ENCODE results near the gene SYVN1. TPM values are rescaled to one million over a fixed set of nuclear protein-coding genes. Genes with fewer than 3 reads are reported as not detected.

Gene SYVN1
- total RNA-seq, 1 experiment from 2014 or later, result 74.9 TPM

DNA sequence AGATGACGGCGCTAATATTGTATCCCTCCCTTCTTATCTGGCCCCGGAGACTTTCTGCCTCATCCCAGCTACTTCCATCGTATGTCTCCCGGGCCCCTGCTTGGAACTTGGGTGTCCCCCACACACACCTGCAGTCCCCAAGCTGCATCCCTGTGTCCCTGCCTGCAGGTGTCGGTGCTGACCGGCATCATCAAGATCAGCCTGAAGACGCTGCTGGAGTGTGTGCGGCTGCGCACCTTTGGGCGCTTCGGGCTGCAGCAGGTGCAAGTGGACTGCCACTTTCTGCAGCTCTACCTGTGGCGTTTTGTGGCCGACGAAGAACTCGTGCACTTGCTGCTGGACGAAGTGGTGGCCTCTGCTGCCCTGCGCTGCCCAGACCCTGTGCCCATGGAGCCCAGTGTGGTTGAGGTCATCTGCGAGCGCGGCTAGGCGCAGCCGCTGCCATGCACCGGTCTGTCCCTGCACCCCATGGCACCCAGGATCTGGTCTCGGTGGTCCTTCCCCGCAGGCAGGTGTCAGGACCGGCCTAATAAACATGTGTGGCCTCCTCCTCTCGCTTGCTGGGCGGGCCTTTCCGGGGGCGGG is 23.1 kb downstream of the SYVN1 start:
- no peaks in the 10 kb centered on the region for H3K27me3 Mint-ChIP-seq (ENCODE audit: insufficient read depth, unreplicated experiment)
- peaks cover 11% of the 10 kb centered on the region for H3K4me1 Mint-ChIP-seq (ENCODE audit: insufficient read depth, unreplicated experiment)
- POLR2A ChIA-PET, result interaction anchor here (0.5 to 5.8 kb wide), 18 partner anchors 9 to 293 kb away, joined by 3 to 63 read pairs (median 4); partner anchors contain the start of genes CAPN1, FAU, MRPL49 and SAC3D1
- no peak for DNase-seq (ENCODE audit: unreplicated experiment)
- TF ChIP-seq, protein P1, sequence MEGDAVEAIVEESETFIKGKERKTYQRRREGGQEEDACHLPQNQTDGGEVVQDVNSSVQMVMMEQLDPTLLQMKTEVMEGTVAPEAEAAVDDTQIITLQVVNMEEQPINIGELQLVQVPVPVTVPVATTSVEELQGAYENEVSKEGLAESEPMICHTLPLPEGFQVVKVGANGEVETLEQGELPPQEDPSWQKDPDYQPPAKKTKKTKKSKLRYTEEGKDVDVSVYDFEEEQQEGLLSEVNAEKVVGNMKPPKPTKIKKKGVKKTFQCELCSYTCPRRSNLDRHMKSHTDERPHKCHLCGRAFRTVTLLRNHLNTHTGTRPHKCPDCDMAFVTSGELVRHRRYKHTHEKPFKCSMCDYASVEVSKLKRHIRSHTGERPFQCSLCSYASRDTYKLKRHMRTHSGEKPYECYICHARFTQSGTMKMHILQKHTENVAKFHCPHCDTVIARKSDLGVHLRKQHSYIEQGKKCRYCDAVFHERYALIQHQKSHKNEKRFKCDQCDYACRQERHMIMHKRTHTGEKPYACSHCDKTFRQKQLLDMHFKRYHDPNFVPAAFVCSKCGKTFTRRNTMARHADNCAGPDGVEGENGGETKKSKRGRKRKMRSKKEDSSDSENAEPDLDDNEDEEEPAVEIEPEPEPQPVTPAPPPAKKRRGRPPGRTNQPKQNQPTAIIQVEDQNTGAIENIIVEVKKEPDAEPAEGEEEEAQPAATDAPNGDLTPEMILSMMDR (IDR thresholded peaks at IDR 0.05; ENCODE audit: unreplicated experiment), result no peak
- H3K36me3 Mint-ChIP-seq (ENCODE audit: insufficient read depth, unreplicated experiment), result peaks cover 26% of the 10 kb centered on the region
- peak overlapping the region; percentile 94 for H3K27ac Mint-ChIP-seq (ENCODE audit: low read depth, unreplicated experiment)
- CTCF ChIA-PET, result interaction anchor here (0.6 to 5.1 kb wide), 20 partner anchors 10 to 860 kb away, joined by 3 to 94 read pairs (median 4); partner anchors contain the start of genes ARL2, FAU, MRPL49 and PLCB3
- no TSS peak for BruUV-seq (replicated peaks)
- intact Hi-C loops (cut with micrococcal nuclease), result loop anchor here (2.0 to 10.0 kb wide), 2 partner anchors 144 to 196 kb away; partner anchors contain the start of gene ATG2A
- peak overlapping the region; percentile 93 for H3K4me3 Mint-ChIP-seq (ENCODE audit: unreplicated experiment)
- H3K9me3 Mint-ChIP-seq (ENCODE audit: unreplicated experiment), result no peaks in the 10 kb centered on the region

DNA sequence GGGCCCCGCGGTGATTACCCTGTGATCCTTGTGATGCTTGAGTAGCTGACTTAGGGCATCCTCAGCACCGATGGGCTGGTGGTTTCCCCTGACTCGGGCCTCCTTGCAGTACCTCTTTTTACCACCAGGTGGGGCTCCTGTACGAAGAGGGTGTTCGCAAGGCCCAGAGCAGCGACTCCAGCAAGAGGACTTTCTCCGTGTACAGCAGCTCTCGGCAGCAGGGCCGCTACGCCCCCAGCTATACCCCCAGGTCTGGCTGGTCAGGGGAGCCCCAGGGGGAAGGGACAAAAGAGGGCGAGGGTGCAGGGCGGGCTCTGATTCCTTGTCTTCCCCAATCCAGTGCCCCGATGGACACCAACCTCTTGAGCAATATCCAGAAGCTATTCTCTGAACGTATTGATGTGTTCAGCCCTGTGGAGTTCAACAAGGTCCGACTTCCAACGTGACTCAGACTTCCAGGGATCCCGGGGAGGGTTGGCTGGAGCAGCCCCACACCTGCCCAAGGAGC is 23.9 kb downstream of the SYVN1 start:
- H3K4me3 Mint-ChIP-seq (ENCODE audit: unreplicated experiment), result no peak overlapping the region
- H3K9me3 Mint-ChIP-seq (ENCODE audit: unreplicated experiment), result no peaks in the 10 kb centered on the region
- H3K4me1 Mint-ChIP-seq (ENCODE audit: insufficient read depth, unreplicated experiment), result peaks cover 11% of the 10 kb centered on the region
- intact Hi-C loops (cut with micrococcal nuclease), result loop anchor here (2.0 to 10.0 kb wide), 2 partner anchors 144 to 196 kb away; partner anchors contain the start of gene ATG2A
- POLR2A ChIA-PET, result interaction anchor here (0.6 to 5.8 kb wide), 14 partner anchors 8 to 262 kb away, joined by 3 to 63 read pairs (median 4); partner anchors contain the start of genes CAPN1, FAU, MRPL49 and POLA2
- TF ChIP-seq, protein P1 (IDR thresholded peaks at IDR 0.05; ENCODE audit: unreplicated experiment), result peak; percentile 91
- peak; percentile 87 for DNase-seq (ENCODE audit: unreplicated experiment)
- BruUV-seq (replicated peaks), result no TSS peak
- H3K27ac Mint-ChIP-seq (ENCODE audit: low read depth, unreplicated experiment), result no peak overlapping the region
- CTCF ChIA-PET, result interaction anchor here (0.5 to 5.1 kb wide), 20 partner anchors 11 to 678 kb away, joined by 3 to 94 read pairs (median 3); partner anchors contain the start of genes ARL2, FAU, MRPL49 and POLA2
- no peaks in the 10 kb centered on the region for H3K27me3 Mint-ChIP-seq (ENCODE audit: insufficient read depth, unreplicated experiment)
- peaks cover 21% of the 10 kb centered on the region for H3K36me3 Mint-ChIP-seq (ENCODE audit: insufficient read depth, unreplicated experiment)

DNA sequence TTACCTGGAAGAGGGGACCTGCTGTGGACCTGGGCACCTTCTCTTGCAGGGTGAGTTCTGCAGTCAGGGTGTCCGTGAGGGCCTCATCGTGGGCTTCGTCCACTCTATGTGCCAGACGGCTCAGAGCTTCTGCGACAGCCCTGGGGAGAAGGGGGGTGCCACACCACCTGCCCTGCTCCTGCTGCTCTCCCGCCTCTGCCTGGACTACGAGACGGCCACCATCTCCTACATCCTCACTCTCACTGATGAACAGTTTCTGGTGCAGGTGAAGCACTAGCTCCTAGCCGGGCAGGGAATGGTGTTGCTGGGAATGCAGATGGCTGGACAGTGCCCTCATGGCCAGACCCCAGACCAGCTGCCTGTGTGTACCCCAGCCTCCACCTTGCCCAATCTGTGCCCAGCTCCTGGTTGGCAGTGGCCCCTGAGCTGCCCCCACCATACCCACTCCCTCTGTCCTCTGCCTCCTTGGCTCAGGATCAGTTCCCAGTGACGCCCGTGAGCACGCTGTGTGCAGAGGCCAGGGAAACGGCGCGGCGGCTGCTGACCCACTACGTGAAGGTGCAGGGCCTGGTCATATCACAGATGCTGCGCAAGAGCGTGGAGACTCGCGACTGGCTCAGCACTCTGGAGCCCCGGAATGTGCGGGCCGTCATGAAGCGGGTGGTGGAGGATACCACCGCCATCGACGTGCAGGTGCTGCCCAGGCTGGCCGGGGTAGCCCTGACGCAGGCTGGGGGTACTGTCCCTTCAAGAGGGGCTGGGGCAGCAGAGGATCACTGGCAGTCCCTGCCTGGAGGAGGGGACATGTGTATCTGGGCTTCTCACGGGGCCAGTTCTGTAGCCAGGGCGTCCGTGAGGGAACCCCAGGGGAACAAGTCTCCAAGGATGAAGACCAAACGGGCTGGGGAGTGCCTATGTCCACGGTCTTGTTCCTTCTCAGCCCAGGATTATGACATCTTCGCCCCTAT is 24.8 kb downstream of the SYVN1 start:
- POLR2A ChIA-PET, result interaction anchor here (0.9 to 5.8 kb wide), 10 partner anchors 7 to 387 kb away, joined by 3 to 63 read pairs (median 4); partner anchors contain the start of genes CAPN1, FAU, MRPL49 and POLA2

More for the DNA sequence above, 24.8 kb downstream of the SYVN1 start:
- Mint-ChIP-seq H3K4me3 (ENCODE audit: unreplicated experiment) (no peak overlapping the region), H3K27me3 (ENCODE audit: insufficient read depth, unreplicated experiment) (no peaks in the 10 kb centered on the region), H3K27ac (ENCODE audit: low read depth, unreplicated experiment) (no peak overlapping the region), H3K36me3 (ENCODE audit: insufficient read depth, unreplicated experiment) (peaks cover 21% of the 10 kb centered on the region), H3K9me3 (ENCODE audit: unreplicated experiment) (no peaks in the 10 kb centered on the region), H3K4me1 (ENCODE audit: insufficient read depth, unreplicated experiment) (peaks cover 11% of the 10 kb centered on the region)
- no peak for DNase-seq (ENCODE audit: unreplicated experiment)
- CTCF ChIA-PET, result interaction anchor here (0.5 to 5.1 kb wide), 20 partner anchors 10 to 1287 kb away, joined by 3 to 94 read pairs (median 3); partner anchors contain the start of genes ARL2, FAU, MRPL49 and POLA2
- intact Hi-C loops (cut with micrococcal nuclease), result loop anchor here (2.0 to 10.0 kb wide), 2 partner anchors 145 to 195 kb away; partner anchors contain the start of gene ATG2A
- TF ChIP-seq, protein P1 (IDR thresholded peaks at IDR 0.05; ENCODE audit: unreplicated experiment), result no peak
- no TSS peak for BruUV-seq (replicated peaks)
